Measurements from ENCODE around the gene EEF1A1. TPM values are rescaled to one million over a fixed set of nuclear protein-coding genes. Genes with fewer than 3 reads are reported as not detected.

Gene EEF1A1
- total RNA-seq, 1 donor from 2014 or later, result 12,032 TPM

DNA sequence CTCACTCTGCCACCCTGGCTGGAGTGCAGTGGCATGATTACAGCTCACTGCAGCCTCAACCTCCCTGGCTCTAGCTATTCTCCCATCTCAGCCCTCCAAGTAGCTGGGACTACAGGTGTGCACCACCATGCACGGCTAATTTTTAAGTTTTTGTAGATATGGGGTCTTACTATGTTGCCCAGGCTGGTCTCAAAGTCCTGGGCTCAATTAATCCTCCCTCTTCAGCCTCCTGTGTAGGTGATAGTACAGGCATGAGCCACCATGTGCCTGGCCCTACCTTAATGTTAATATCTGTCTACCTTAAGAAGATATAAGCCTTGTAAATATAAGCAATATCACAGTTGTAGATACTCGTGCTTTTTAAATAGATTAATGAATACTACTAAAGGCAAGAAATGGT lies 16.7 kb downstream of the EEF1A1 start:
- no peak for DNase-seq (ENCODE audit: low spot score, unreplicated experiment)
- Mint-ChIP-seq H3K4me1 (ENCODE audit: low read depth) (no peaks in the 10 kb centered on the region), H3K27ac (no peak overlapping the region), H3K27me3 (no peaks in the 10 kb centered on the region), H3K36me3 (ENCODE audit: insufficient read depth) (peaks cover 3% of the 10 kb centered on the region), H3K4me3 (ENCODE audit: low read depth) (no peak overlapping the region), H3K9me3 (ENCODE audit: low read depth) (no peaks in the 10 kb centered on the region)
- TF ChIP-seq, protein P1, sequence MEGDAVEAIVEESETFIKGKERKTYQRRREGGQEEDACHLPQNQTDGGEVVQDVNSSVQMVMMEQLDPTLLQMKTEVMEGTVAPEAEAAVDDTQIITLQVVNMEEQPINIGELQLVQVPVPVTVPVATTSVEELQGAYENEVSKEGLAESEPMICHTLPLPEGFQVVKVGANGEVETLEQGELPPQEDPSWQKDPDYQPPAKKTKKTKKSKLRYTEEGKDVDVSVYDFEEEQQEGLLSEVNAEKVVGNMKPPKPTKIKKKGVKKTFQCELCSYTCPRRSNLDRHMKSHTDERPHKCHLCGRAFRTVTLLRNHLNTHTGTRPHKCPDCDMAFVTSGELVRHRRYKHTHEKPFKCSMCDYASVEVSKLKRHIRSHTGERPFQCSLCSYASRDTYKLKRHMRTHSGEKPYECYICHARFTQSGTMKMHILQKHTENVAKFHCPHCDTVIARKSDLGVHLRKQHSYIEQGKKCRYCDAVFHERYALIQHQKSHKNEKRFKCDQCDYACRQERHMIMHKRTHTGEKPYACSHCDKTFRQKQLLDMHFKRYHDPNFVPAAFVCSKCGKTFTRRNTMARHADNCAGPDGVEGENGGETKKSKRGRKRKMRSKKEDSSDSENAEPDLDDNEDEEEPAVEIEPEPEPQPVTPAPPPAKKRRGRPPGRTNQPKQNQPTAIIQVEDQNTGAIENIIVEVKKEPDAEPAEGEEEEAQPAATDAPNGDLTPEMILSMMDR (IDR thresholded peaks at IDR 0.05; ENCODE audit: unreplicated experiment), result no peak

DNA sequence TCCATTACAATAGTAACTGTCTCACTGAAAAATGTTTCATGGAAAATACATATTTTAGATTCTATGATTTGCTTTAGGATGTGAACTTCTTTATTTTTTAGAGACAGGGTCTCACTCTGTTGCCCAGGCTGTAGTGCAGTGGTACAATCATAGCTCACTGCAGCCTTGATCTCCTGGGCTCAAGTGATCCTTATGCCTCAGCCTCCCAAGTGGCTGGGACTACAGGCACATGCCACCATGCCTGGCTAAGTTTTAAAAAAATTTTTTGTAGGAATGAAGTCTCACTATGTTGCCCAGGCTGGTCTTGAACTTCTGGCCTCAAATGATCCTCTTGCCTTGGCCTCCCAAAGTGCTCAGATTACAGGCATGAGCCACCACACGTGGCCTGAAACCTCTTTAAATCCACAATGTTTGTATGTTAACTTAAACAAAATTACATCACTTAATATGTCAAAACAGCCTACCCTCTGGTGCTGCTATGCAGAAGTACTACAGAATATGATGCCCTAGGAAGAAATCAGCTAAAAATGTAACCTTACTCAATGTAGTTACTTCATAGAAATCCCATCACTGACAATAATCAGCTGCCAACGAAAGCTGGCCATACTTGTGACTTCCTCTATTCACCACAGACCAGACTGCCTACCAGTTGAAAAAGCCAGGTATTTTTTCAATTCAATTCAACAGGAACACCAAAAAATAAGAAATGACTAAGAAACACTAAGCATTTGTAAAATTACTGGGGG lies 17.6 kb downstream of the EEF1A1 start:
- Mint-ChIP-seq H3K4me3 (ENCODE audit: low read depth) (no peak overlapping the region), H3K27me3 (no peaks in the 10 kb centered on the region), H3K4me1 (ENCODE audit: low read depth) (no peaks in the 10 kb centered on the region), H3K27ac (no peak overlapping the region), H3K36me3 (ENCODE audit: insufficient read depth) (peaks cover 5% of the 10 kb centered on the region), H3K9me3 (ENCODE audit: low read depth) (no peaks in the 10 kb centered on the region)
- TF ChIP-seq, protein P1 (IDR thresholded peaks at IDR 0.05; ENCODE audit: unreplicated experiment), result no peak
- no peak for DNase-seq (ENCODE audit: low spot score, unreplicated experiment)

DNA sequence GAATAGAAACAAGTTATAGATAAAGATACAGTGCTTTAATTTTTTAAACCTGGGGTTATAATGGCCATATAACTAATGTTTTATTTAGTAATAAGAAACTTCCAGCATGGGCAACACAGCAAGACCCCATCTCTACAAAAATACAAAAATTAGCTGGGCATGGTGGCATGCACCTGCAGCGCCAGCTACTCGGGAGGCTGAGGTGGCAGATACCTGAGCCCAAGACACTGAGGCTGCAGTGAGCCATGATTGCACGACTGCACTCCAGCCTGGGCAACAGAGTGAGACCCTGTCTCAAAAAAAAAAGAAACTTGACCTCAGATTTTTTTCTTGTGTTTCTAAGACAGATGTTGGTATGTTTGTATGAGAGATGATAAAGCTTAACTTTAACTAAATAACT lies 22.9 kb downstream of the EEF1A1 start:
- no peak overlapping the region for H3K4me3 Mint-ChIP-seq (ENCODE audit: low read depth)
- H3K27ac Mint-ChIP-seq, result no peak overlapping the region
- H3K9me3 Mint-ChIP-seq (ENCODE audit: low read depth), result no peaks in the 10 kb centered on the region
- H3K36me3 Mint-ChIP-seq (ENCODE audit: insufficient read depth), result peaks cover 10% of the 10 kb centered on the region
- H3K27me3 Mint-ChIP-seq, result no peaks in the 10 kb centered on the region
- no peaks in the 10 kb centered on the region for H3K4me1 Mint-ChIP-seq (ENCODE audit: low read depth)
- TF ChIP-seq, protein P1 (IDR thresholded peaks at IDR 0.05; ENCODE audit: unreplicated experiment), result no peak
- DNase-seq (ENCODE audit: low spot score, unreplicated experiment), result no peak

DNA sequence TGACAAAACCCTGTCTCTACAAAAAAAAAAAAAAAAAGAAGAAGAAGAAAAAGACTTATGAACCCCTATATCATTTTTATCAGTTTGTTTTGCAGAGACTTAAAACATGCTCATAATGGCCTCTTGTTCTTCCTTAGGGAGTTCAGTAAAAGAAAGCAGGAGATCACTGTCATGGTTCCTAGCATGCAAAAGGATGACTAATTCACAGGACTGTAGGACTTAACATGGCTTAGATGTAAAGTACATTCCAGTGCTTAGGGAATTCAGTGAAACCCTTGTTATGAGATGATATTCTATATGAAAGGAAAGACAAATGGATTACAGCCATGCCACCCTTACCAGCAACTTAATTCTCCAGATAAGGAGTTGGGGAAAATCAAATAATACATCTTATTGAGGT lies 29.5 kb downstream of the EEF1A1 start:
- DNase-seq (ENCODE audit: low spot score, unreplicated experiment), result no peak
- TF ChIP-seq, protein P1 (IDR thresholded peaks at IDR 0.05; ENCODE audit: unreplicated experiment), result no peak
- no peaks in the 10 kb centered on the region for H3K9me3 Mint-ChIP-seq (ENCODE audit: low read depth)
- peaks cover 35% of the 10 kb centered on the region for H3K36me3 Mint-ChIP-seq (ENCODE audit: insufficient read depth)
- H3K27ac Mint-ChIP-seq, result no peak overlapping the region
- H3K27me3 Mint-ChIP-seq, result no peaks in the 10 kb centered on the region
- no peak overlapping the region for H3K4me3 Mint-ChIP-seq (ENCODE audit: low read depth)
- no peaks in the 10 kb centered on the region for H3K4me1 Mint-ChIP-seq (ENCODE audit: low read depth)

DNA sequence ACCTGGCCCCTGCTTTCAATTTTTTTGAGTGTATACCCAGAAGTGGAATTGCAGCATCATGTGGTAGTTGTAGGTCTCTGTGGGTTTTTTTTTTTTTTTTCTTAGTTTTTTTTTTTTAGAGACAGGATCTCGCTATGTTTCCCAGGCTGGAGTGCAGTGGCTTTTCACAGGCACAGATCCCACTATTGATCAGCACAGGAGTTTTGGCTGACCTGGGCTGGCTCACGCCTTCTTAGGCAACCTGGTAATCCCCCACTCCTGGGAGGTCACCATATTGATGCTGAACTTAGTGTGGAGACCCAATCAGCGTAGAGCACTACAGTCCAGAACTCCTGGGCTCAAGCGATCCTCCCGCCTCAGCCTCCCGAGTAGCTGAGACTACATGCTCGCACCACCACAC lies 33.4 kb downstream of the EEF1A1 start:
- no peak for DNase-seq (ENCODE audit: low spot score, unreplicated experiment)
- no peak overlapping the region for H3K27ac Mint-ChIP-seq
- no peaks in the 10 kb centered on the region for H3K27me3 Mint-ChIP-seq
- H3K4me3 Mint-ChIP-seq (ENCODE audit: low read depth), result no peak overlapping the region
- H3K4me1 Mint-ChIP-seq (ENCODE audit: low read depth), result no peaks in the 10 kb centered on the region
- TF ChIP-seq, protein P1 (IDR thresholded peaks at IDR 0.05; ENCODE audit: unreplicated experiment), result no peak
- peaks cover 38% of the 10 kb centered on the region for H3K36me3 Mint-ChIP-seq (ENCODE audit: insufficient read depth)
- no peaks in the 10 kb centered on the region for H3K9me3 Mint-ChIP-seq (ENCODE audit: low read depth)

All from progenitor cell of endocrine pancreas (in vitro differentiated cells).